Kidney (tissue), 14 donors: ENCODE data around the gene TYROBP. TPM values are rescaled to one million over a fixed set of nuclear protein-coding genes. Genes with fewer than 3 reads are reported as not detected.
A peak's percentile ranks its signal among the peaks of the same experiment; 100 is the strongest.

Experiments used
- DNase-seq, 5 donors: peaks; one replicate each; pipeline ENCODE4 v3.0.0-alpha.2; 2013 to 2020
- FAIRE-seq: peaks from 2 replicates; lab custom pipeline; 2012; peaks lifted over from hg19 to GRCh38; lab: Jason Lieb, UNC
- H3K27ac ChIP-seq, 2 donors: one replicate each; pipeline ENCODE4 v1.7.0; 2013; ENCODE audit warnings: low read depth in 2 of 2, low read length in 2 of 2, inconsistent platforms in 1 of 2
- H3K27me3 ChIP-seq: one replicate; pipeline ENCODE4 v1.7.1; 2013; ENCODE audit warnings: low read length, inconsistent platforms; ENCODE audit not compliant: control insufficient read depth, insufficient read depth
- H3K36me3 ChIP-seq, 3 donors: one replicate each; pipeline versions ENCODE4 v1.7.0 to v1.7.1; 2013; ENCODE audit warnings: low read length in 3 of 3, control low read depth in 1 of 3, inconsistent platforms in 1 of 3; ENCODE audit not compliant: insufficient read depth in 3 of 3, control insufficient read depth in 2 of 3
- H3K4me1 ChIP-seq, 3 donors: one replicate each; pipeline versions ENCODE4 v1.7.0 to v1.7.1; 2013; ENCODE audit warnings: low read length in 3 of 3, inconsistent platforms in 1 of 3, low read depth in 1 of 3; ENCODE audit not compliant: control insufficient read depth in 2 of 3, insufficient read depth in 2 of 3
- H3K4me3 ChIP-seq, 3 donors: one replicate each; pipeline versions ENCODE4 v1.7.0 to v1.8.1; 2013; ENCODE audit warnings: low read length in 3 of 3, control low read depth in 1 of 3, inconsistent platforms in 1 of 3
- H3K9ac ChIP-seq, 3 donors: one replicate each; pipeline versions ENCODE4 v1.7.0 to v1.7.1; 2013; ENCODE audit warnings: low read length in 3 of 3, control low read depth in 1 of 3, inconsistent platforms in 1 of 3
- H3K9me3 ChIP-seq, 3 donors: one replicate each; pipeline versions ENCODE4 v1.7.0 to v1.7.1; 2013; ENCODE audit warnings: low read length in 3 of 3, control low read depth in 1 of 3, inconsistent platforms in 1 of 3; ENCODE audit not compliant: control insufficient read depth in 2 of 3, insufficient read depth in 1 of 3
- intact Hi-C: fragments of 100-400 bp; cut with DNase I; formaldehyde crosslinking; loops from one replicate; pipeline ENCODE4 v1.11.1; 2022
- polyA plus RNA-seq: library from polyadenylated mRNA; stranded (reverse); fragments of 350-450 nt; fragmentation: Illumina TruSeq; extraction: RNeasy Lipid Tissue Mini Kit (QIAGEN cat#74804); gene quantifications from one replicate; pipeline ENCODE4 v1.2.3, GENCODE V29; 2014; ENCODE audit warnings: low read depth, low replicate concordance; ENCODE audit not compliant: insufficient read depth
- total RNA-seq: library from RNA; stranded (reverse); fragmentation: NEBNext Ultra II Directional; extraction: Animal tissue kit (Norgen Biotek cat#: 25700); gene quantifications from one replicate; pipeline ENCODE4 v1.2.1, GENCODE V29; 2021
- TF ChIP-seq, protein P1 (sequence below): IDR thresholded peaks from 3 replicates; pipeline ENCODE4 v1.5.1; 2012; ENCODE audit warnings: mild to moderate bottlenecking, moderate library complexity, borderline replicate concordance; ENCODE audit not compliant: insufficient read depth; ENCODE audit errors: extremely low read depth
- donor health status: control.
- donor health status: control.
- donor health status: control.
- donor health status: control.
- donor health status: control.
- donor health status: DM: yes; HTN: yes; CAD: no.
- donor health status: Normal renal cell carcinoma (clear cell type).

TYROBP gene
- total and polyA plus RNA-seq, 2 donors from 2014 or later, result 64.2 to 77.6 TPM

DNA sequence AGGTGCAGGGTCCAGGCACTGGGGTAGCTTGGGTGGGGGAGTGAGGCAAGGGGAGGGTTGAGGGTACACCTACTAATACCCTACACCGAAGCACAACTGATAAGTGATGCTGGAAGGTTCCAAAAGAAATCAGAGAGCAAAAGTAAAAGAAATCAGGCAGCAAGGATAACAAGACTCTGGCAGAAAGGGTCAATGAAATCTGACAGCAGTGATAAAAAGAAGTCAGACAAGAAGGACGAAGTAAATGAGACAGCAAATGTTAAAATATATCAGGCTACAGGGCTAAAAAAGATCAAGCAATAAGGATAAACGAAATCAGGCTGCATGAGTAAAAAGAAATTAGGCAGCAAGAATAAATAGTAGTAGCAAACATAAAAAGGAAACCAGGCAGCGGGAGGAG, 32.7 kb upstream of the TYROBP start:
- TF ChIP-seq, protein P1, sequence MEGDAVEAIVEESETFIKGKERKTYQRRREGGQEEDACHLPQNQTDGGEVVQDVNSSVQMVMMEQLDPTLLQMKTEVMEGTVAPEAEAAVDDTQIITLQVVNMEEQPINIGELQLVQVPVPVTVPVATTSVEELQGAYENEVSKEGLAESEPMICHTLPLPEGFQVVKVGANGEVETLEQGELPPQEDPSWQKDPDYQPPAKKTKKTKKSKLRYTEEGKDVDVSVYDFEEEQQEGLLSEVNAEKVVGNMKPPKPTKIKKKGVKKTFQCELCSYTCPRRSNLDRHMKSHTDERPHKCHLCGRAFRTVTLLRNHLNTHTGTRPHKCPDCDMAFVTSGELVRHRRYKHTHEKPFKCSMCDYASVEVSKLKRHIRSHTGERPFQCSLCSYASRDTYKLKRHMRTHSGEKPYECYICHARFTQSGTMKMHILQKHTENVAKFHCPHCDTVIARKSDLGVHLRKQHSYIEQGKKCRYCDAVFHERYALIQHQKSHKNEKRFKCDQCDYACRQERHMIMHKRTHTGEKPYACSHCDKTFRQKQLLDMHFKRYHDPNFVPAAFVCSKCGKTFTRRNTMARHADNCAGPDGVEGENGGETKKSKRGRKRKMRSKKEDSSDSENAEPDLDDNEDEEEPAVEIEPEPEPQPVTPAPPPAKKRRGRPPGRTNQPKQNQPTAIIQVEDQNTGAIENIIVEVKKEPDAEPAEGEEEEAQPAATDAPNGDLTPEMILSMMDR, result no peak
- H3K4me3 ChIP-seq, result no peak overlapping the region
- no peaks in the 10 kb centered on the region for H3K36me3 ChIP-seq
- no peak overlapping the region for H3K27ac ChIP-seq
- intact Hi-C loops, result no loop called here
- no peaks in the 10 kb centered on the region for H3K27me3 ChIP-seq
- H3K9ac ChIP-seq, result no peak overlapping the region
- DNase-seq (no peak), FAIRE-seq (no peak)
- H3K9me3 ChIP-seq, result no peaks in the 10 kb centered on the region
- peaks cover under 1 to 17% (median 11%) of the 10 kb centered on the region in 3 donors for H3K4me1 ChIP-seq

DNA sequence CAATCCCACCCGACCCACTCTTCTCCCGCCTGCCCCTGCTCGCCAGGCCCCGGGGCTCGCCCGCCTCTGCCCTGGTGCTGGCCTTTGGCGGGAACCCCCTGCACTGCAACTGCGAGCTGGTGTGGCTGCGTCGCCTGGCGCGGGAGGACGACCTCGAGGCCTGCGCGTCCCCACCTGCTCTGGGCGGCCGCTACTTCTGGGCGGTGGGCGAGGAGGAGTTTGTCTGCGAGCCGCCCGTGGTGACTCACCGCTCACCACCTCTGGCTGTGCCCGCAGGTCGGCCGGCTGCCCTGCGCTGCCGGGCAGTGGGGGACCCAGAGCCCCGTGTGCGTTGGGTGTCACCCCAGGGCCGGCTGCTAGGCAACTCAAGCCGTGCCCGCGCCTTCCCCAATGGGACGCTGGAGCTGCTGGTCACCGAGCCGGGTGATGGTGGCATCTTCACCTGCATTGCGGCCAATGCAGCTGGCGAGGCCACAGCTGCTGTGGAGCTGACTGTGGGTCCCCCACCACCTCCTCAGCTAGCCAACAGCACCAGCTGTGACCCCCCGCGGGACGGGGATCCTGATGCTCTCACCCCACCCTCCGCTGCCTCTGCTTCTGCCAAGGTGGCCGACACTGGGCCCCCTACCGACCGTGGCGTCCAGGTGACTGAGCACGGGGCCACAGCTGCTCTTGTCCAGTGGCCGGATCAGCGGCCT, 32.1 kb upstream of the TYROBP start:
- FAIRE-seq (no peak), DNase-seq (peak in 1 of 5 donors; percentile 67)
- Histone ChIP-seq H3K9ac (no peak overlapping the region), H3K27ac (no peak overlapping the region), H3K9me3 (no peaks in the 10 kb centered on the region), H3K36me3 (no peaks in the 10 kb centered on the region), H3K4me3 (no peak overlapping the region), H3K4me1 (peaks cover 3 to 22% (median 15%) of the 10 kb centered on the region in 3 donors), H3K27me3 (no peaks in the 10 kb centered on the region)
- intact Hi-C loops, result no loop called here
- TF ChIP-seq, protein P1, result no peak

GRCh38 chr19:35939307-35940077, 31.4 kb upstream of the TYROBP start:
- no peak for FAIRE-seq
- H3K4me1 ChIP-seq, result peaks cover 3 to 22% (median 15%) of the 10 kb centered on the region in 3 donors

More at GRCh38 chr19:35939307-35940077, 31.4 kb upstream of the TYROBP start:
- TF ChIP-seq, protein P1, result no peak
- H3K27me3 ChIP-seq, result no peaks in the 10 kb centered on the region
- H3K9me3 ChIP-seq, result no peaks in the 10 kb centered on the region
- no peaks in the 10 kb centered on the region for H3K36me3 ChIP-seq
- peak in 1 of 5 donors; percentile 74 for DNase-seq
- intact Hi-C loops, result no loop called here
- H3K9ac ChIP-seq, result no peak overlapping the region
- no peak overlapping the region for H3K4me3 ChIP-seq
- no peak overlapping the region for H3K27ac ChIP-seq
